Activated naive CD4-positive, alpha-beta T cell treated with anti-CD3 and anti-CD28 coated beads, Interleukin-2, amount 50 U/mL, for 24 hours (primary cell): ENCODE data around the gene PVALEF.

Experiments used
- H3K27ac Mint-ChIP-seq: one replicate; pipeline ENCODE4 v1.8.0; 2021; ENCODE audit warnings: mild to moderate bottlenecking, mixed read lengths
- H3K27me3 Mint-ChIP-seq: one replicate; pipeline ENCODE4 v1.8.0; 2021; ENCODE audit warnings: mixed read lengths
- H3K36me3 Mint-ChIP-seq: one replicate; pipeline ENCODE4 v1.8.0; 2021; ENCODE audit warnings: mixed read lengths
- H3K4me1 Mint-ChIP-seq: one replicate; pipeline ENCODE4 v1.8.0; 2021; ENCODE audit warnings: mixed read lengths
- H3K4me3 Mint-ChIP-seq: one replicate; pipeline ENCODE4 v1.8.0; 2021; ENCODE audit warnings: mild to moderate bottlenecking, mixed read lengths
- H3K9me3 Mint-ChIP-seq: one replicate; pipeline ENCODE4 v1.8.0; 2021; ENCODE audit warnings: mixed read lengths

Gene PVALEF

GRCh38 chr17:81191646-81192045 is 26.3 kb downstream of the PVALEF start:
- no peaks in the 10 kb centered on the region for H3K9me3 Mint-ChIP-seq
- no peaks in the 10 kb centered on the region for H3K27me3 Mint-ChIP-seq
- no peaks in the 10 kb centered on the region for H3K36me3 Mint-ChIP-seq
- H3K4me3 Mint-ChIP-seq, result no peak overlapping the region
- no peaks in the 10 kb centered on the region for H3K4me1 Mint-ChIP-seq
- no peak overlapping the region for H3K27ac Mint-ChIP-seq

- Mint-ChIP-seq H3K9me3 (no peaks in the 10 kb centered on the region), H3K4me1 (no peaks in the 10 kb centered on the region), H3K36me3 (no peaks in the 10 kb centered on the region), H3K27me3 (no peaks in the 10 kb centered on the region), H3K4me3 (no peak overlapping the region), H3K27ac (no peak overlapping the region)
These were observed 27.2 kb downstream of the PVALEF start for GRCh38 chr17:81192386-81193050.

- no peaks in the 10 kb centered on the region for H3K4me1 Mint-ChIP-seq
- no peak overlapping the region for H3K4me3 Mint-ChIP-seq
- no peak overlapping the region for H3K27ac Mint-ChIP-seq
- H3K9me3 Mint-ChIP-seq, result no peaks in the 10 kb centered on the region
- H3K36me3 Mint-ChIP-seq, result no peaks in the 10 kb centered on the region
- no peaks in the 10 kb centered on the region for H3K27me3 Mint-ChIP-seq
These were observed 27.7 kb downstream of the PVALEF start for GRCh38 chr17:81193051-81193410.

GRCh38 chr17:81193470-81194224 is 28.3 kb downstream of the PVALEF start:
- no peak overlapping the region for H3K4me3 Mint-ChIP-seq
- no peaks in the 10 kb centered on the region for H3K4me1 Mint-ChIP-seq
- no peaks in the 10 kb centered on the region for H3K36me3 Mint-ChIP-seq
- H3K27me3 Mint-ChIP-seq, result no peaks in the 10 kb centered on the region
- no peak overlapping the region for H3K27ac Mint-ChIP-seq
- H3K9me3 Mint-ChIP-seq, result no peaks in the 10 kb centered on the region

GRCh38 chr17:81194225-81194760 is 29.0 kb downstream of the PVALEF start:
- Mint-ChIP-seq H3K27ac (no peak overlapping the region), H3K9me3 (no peaks in the 10 kb centered on the region), H3K4me1 (no peaks in the 10 kb centered on the region), H3K27me3 (no peaks in the 10 kb centered on the region), H3K36me3 (no peaks in the 10 kb centered on the region), H3K4me3 (no peak overlapping the region)

- Mint-ChIP-seq H3K36me3 (no peaks in the 10 kb centered on the region), H3K9me3 (no peaks in the 10 kb centered on the region), H3K27me3 (no peaks in the 10 kb centered on the region), H3K4me1 (no peaks in the 10 kb centered on the region), H3K27ac (no peak overlapping the region), H3K4me3 (no peak overlapping the region)
These were observed 29.9 kb downstream of the PVALEF start for GRCh38 chr17:81194941-81195901.

- H3K9me3 Mint-ChIP-seq, result no peaks in the 10 kb centered on the region
- H3K36me3 Mint-ChIP-seq, result no peaks in the 10 kb centered on the region
- no peaks in the 10 kb centered on the region for H3K4me1 Mint-ChIP-seq
- no peak overlapping the region for H3K27ac Mint-ChIP-seq
- H3K27me3 Mint-ChIP-seq, result no peaks in the 10 kb centered on the region
- no peak overlapping the region for H3K4me3 Mint-ChIP-seq
These were observed 30.7 kb downstream of the PVALEF start for GRCh38 chr17:81195941-81196495.

- Mint-ChIP-seq H3K9me3 (no peaks in the 10 kb centered on the region), H3K27ac (no peak overlapping the region), H3K27me3 (no peaks in the 10 kb centered on the region), H3K36me3 (no peaks in the 10 kb centered on the region), H3K4me1 (no peaks in the 10 kb centered on the region), H3K4me3 (no peak overlapping the region)
These were observed 31.4 kb downstream of the PVALEF start for GRCh38 chr17:81196505-81197408.

- Mint-ChIP-seq H3K9me3 (no peaks in the 10 kb centered on the region), H3K27me3 (no peaks in the 10 kb centered on the region), H3K4me1 (no peaks in the 10 kb centered on the region), H3K4me3 (no peak overlapping the region), H3K36me3 (no peaks in the 10 kb centered on the region), H3K27ac (no peak overlapping the region)
These were observed 32.1 kb downstream of the PVALEF start for GRCh38 chr17:81197409-81197795.

- no peaks in the 10 kb centered on the region for H3K4me1 Mint-ChIP-seq
- no peak overlapping the region for H3K27ac Mint-ChIP-seq
- H3K9me3 Mint-ChIP-seq, result no peaks in the 10 kb centered on the region
- no peaks in the 10 kb centered on the region for H3K36me3 Mint-ChIP-seq
- H3K4me3 Mint-ChIP-seq, result no peak overlapping the region
- no peaks in the 10 kb centered on the region for H3K27me3 Mint-ChIP-seq
These were observed 32.7 kb downstream of the PVALEF start for GRCh38 chr17:81197831-81198490.

GRCh38 chr17:81198826-81199481 is 33.6 kb downstream of the PVALEF start:
- no peaks in the 10 kb centered on the region for H3K4me1 Mint-ChIP-seq
- H3K27me3 Mint-ChIP-seq, result no peaks in the 10 kb centered on the region
- H3K9me3 Mint-ChIP-seq, result no peaks in the 10 kb centered on the region
- no peak overlapping the region for H3K4me3 Mint-ChIP-seq
- no peaks in the 10 kb centered on the region for H3K36me3 Mint-ChIP-seq
- H3K27ac Mint-ChIP-seq, result no peak overlapping the region

GRCh38 chr17:81199482-81199830 is 34.1 kb downstream of the PVALEF start:
- Mint-ChIP-seq H3K9me3 (no peaks in the 10 kb centered on the region), H3K27ac (no peak overlapping the region), H3K36me3 (no peaks in the 10 kb centered on the region), H3K27me3 (no peaks in the 10 kb centered on the region), H3K4me1 (no peaks in the 10 kb centered on the region), H3K4me3 (no peak overlapping the region)

- H3K27ac Mint-ChIP-seq, result no peak overlapping the region
- no peaks in the 10 kb centered on the region for H3K27me3 Mint-ChIP-seq
- no peak overlapping the region for H3K4me3 Mint-ChIP-seq
- no peaks in the 10 kb centered on the region for H3K4me1 Mint-ChIP-seq
- H3K9me3 Mint-ChIP-seq, result no peaks in the 10 kb centered on the region
- H3K36me3 Mint-ChIP-seq, result no peaks in the 10 kb centered on the region
These were observed 34.9 kb downstream of the PVALEF start for GRCh38 chr17:81200201-81200600.
